H9 (cell line): ENCODE measurements around the gene NEURL1. TPM values are rescaled to one million over a fixed set of nuclear protein-coding genes. Genes with fewer than 3 reads are reported as not detected.

Experiments used
- DNase-seq: peaks from one replicate; pipeline ENCODE4 v3.0.0-alpha.2; 2017
- H2AFZ ChIP-seq: one replicate; pipeline ENCODE4 v1.6.1; 2013; ENCODE audit warnings: mild to moderate bottlenecking, low read length, control low read depth, moderate library complexity
- H2AK5ac ChIP-seq: 2 replicates; pipeline ENCODE4 v1.6.1; 2013; ENCODE audit warnings: low read length, control low read depth, mixed read lengths; ENCODE audit not compliant: insufficient read length
- H2BK120ac ChIP-seq: one replicate; pipeline ENCODE4 v1.6.1; 2013; ENCODE audit warnings: low read depth, mild to moderate bottlenecking, low read length, control low read depth, inconsistent platforms; ENCODE audit not compliant: poor library complexity, severe bottlenecking
- H2BK12ac ChIP-seq: 2 replicates; pipeline ENCODE4 v1.6.1; 2013; ENCODE audit warnings: low read length, control low read depth, mixed read lengths, low read depth; ENCODE audit not compliant: insufficient read length
- H2BK15ac ChIP-seq: 2 replicates; pipeline ENCODE4 v1.6.1; 2013; ENCODE audit warnings: low read depth, low read length, control low read depth
- H2BK20ac ChIP-seq: one replicate; pipeline ENCODE4 v1.6.1; 2013; ENCODE audit warnings: low read depth, mild to moderate bottlenecking, low read length, control low read depth, inconsistent platforms; ENCODE audit not compliant: poor library complexity, severe bottlenecking
- H2BK5ac ChIP-seq: 2 replicates; pipeline ENCODE4 v1.6.1; 2013; ENCODE audit warnings: low read length, control low read depth, mixed read lengths; ENCODE audit not compliant: insufficient read length
- H3K14ac ChIP-seq: 2 replicates; pipeline ENCODE4 v1.6.1; 2013; ENCODE audit warnings: low read length, control low read depth; ENCODE audit not compliant: insufficient read depth
- H3K18ac ChIP-seq: 2 replicates; pipeline ENCODE4 v1.6.1; 2013; ENCODE audit warnings: low read depth, mild to moderate bottlenecking, mixed read lengths, low read length, control low read depth; ENCODE audit not compliant: insufficient read length
- H3K23ac ChIP-seq: 2 replicates; pipeline ENCODE4 v1.6.1; 2013; ENCODE audit warnings: low read length, control low read depth, mixed read lengths, low read depth; ENCODE audit not compliant: insufficient read length
- H3K23me2 ChIP-seq: 2 replicates; pipeline ENCODE4 v1.6.1; 2013; ENCODE audit warnings: low read depth, mild to moderate bottlenecking, mixed read lengths, low read length, control low read depth; ENCODE audit not compliant: insufficient read length, poor library complexity, severe bottlenecking
- H3K27ac ChIP-seq: 2 replicates; pipeline ENCODE4 v1.5.1; 2013; ENCODE audit warnings: low read length, control low read depth, mixed read lengths, low read depth; ENCODE audit not compliant: insufficient read length
- H3K27me3 ChIP-seq: 2 replicates; pipeline ENCODE4 v1.6.1; 2013; ENCODE audit warnings: low read length, control low read depth, inconsistent platforms; ENCODE audit not compliant: insufficient read depth
- H3K4ac ChIP-seq: 2 replicates; pipeline ENCODE4 v1.6.1; 2013; ENCODE audit warnings: low read depth, mild to moderate bottlenecking, control low read depth, inconsistent platforms, low read length, moderate library complexity
- H3K4me1 ChIP-seq: 2 replicates; pipeline ENCODE4 v1.6.1; 2013; ENCODE audit warnings: low read length, control low read depth, inconsistent platforms; ENCODE audit not compliant: insufficient read depth
- H3K4me2 ChIP-seq: 2 replicates; pipeline ENCODE4 v1.6.1; 2013; ENCODE audit warnings: low read length, control low read depth, mixed read lengths; ENCODE audit not compliant: insufficient read length, insufficient read depth
- H3K56ac ChIP-seq: 2 replicates; pipeline ENCODE4 v1.6.1; 2013; ENCODE audit warnings: low read depth, mild to moderate bottlenecking, mixed read lengths, low read length, control low read depth; ENCODE audit not compliant: insufficient read length
- H3K79me1 ChIP-seq: 2 replicates; pipeline ENCODE4 v1.6.1; 2013; ENCODE audit warnings: low read depth, mild to moderate bottlenecking, moderate library complexity, low read length, control low read depth, inconsistent platforms; ENCODE audit not compliant: insufficient read depth, poor library complexity, severe bottlenecking
- H3K79me2 ChIP-seq: 2 replicates; pipeline ENCODE4 v1.6.1; 2013; ENCODE audit warnings: low read length, control low read depth, inconsistent platforms; ENCODE audit not compliant: insufficient read depth
- H3K9ac ChIP-seq: 2 replicates; pipeline ENCODE4 v1.6.1; 2013; ENCODE audit warnings: low read length, control low read depth, mixed read lengths; ENCODE audit not compliant: insufficient read length; ENCODE audit errors: extremely low read depth
- H3K9me3 ChIP-seq: one replicate; pipeline ENCODE4 v1.6.1; 2013; ENCODE audit warnings: low read depth, low read length, inconsistent platforms; ENCODE audit not compliant: control insufficient read depth
- H3T11ph ChIP-seq: one replicate; pipeline ENCODE4 v1.6.1; 2013; ENCODE audit warnings: mild to moderate bottlenecking, low read length, control low read depth, inconsistent platforms
- H4K20me1 ChIP-seq: one replicate; pipeline ENCODE4 v1.6.1; 2013; ENCODE audit not compliant: control insufficient read depth, insufficient read length, insufficient read depth
- H4K5ac ChIP-seq: 2 replicates; pipeline ENCODE4 v1.6.1; 2013; ENCODE audit warnings: low read depth, mild to moderate bottlenecking, mixed read lengths, low read length, control low read depth; ENCODE audit not compliant: insufficient read length
- H4K8ac ChIP-seq: replicated peaks from 2 replicates; pipeline ENCODE4 v1.6.1; 2013; ENCODE audit warnings: low read length, control low read depth, mixed read lengths, low read depth; ENCODE audit not compliant: insufficient read length
- H4K91ac ChIP-seq: 2 replicates; pipeline ENCODE4 v1.6.1; 2013; ENCODE audit warnings: low read depth, mild to moderate bottlenecking, moderate library complexity, mixed read lengths, low read length, control low read depth; ENCODE audit not compliant: insufficient read length
- H3K27ac Mint-ChIP-seq, 3 experiments: 2 replicates in 2 of 3; 3 replicates in 1 of 3; pipeline ENCODE4 v1.8.0; 2020 to 2021; ENCODE audit warnings: mixed read lengths in 3 of 3, mild to moderate bottlenecking in 1 of 3, moderate library complexity in 1 of 3
- H3K27me3 Mint-ChIP-seq: 2 replicates; pipeline ENCODE4 v1.8.0; 2021; ENCODE audit warnings: low read depth, mild to moderate bottlenecking, moderate library complexity, mixed read lengths
- H3K36me3 Mint-ChIP-seq, 3 experiments: 2 replicates in 2 of 3; 3 replicates in 1 of 3; pipeline ENCODE4 v1.8.0; 2020 to 2021; ENCODE audit warnings: low read depth in 3 of 3, mixed read lengths in 3 of 3; ENCODE audit not compliant: insufficient read depth in 1 of 3
- H3K4me1 Mint-ChIP-seq, 2 experiments: 2 replicates each; pipeline ENCODE4 v1.8.0; 2020; ENCODE audit warnings: mixed read lengths in 2 of 2
- H3K4me3 Mint-ChIP-seq, 2 experiments: 2 replicates in 1 of 2; 3 replicates in 1 of 2; pipeline ENCODE4 v1.8.0; 2020 to 2021; ENCODE audit warnings: mild to moderate bottlenecking in 2 of 2, mixed read lengths in 2 of 2, moderate library complexity in 1 of 2
- H3K9me3 Mint-ChIP-seq, 2 experiments: 2 replicates in 1 of 2; 3 replicates in 1 of 2; pipeline ENCODE4 v1.8.0; 2020; ENCODE audit warnings: mild to moderate bottlenecking in 2 of 2, mixed read lengths in 2 of 2, moderate library complexity in 1 of 2
- CTCF ChIP-seq: fragments of 200-600 bp; sonication (generic); conservative IDR thresholded peaks from 3 replicates; pipeline ENCODE4 v1.8.0; 2021; ENCODE audit warnings: antibody characterized with exemption, mild to moderate bottlenecking
- WGBS: extraction: QIAGEN DNeasy Blood & Tissue Kit; methylation state at CpG from one replicate; pipeline ENCODE4 v1.1.7; 2013; ENCODE audit warnings: missing lambda C conversion rate, low lambda C conversion rate, mixed read lengths; ENCODE audit not compliant: insufficient read length; ENCODE audit errors: extremely low coverage; 5-methylcytosine and 5-hydroxymethylcytosine counted together
- total RNA-seq: library from RNA; stranded (reverse); gene quantifications from 2 replicates; pipeline ENCODE4 v1.2.1, GENCODE V29; 2021

The NEURL1 gene
- total RNA-seq, 1 experiment from 2014 or later = 1.2 TPM

- no peak overlapping the region for H2BK5ac ChIP-seq
- H3K9me3 ChIP-seq = no peaks in the 10 kb centered on the region
- H3K23ac ChIP-seq = no peak overlapping the region
- Mint-ChIP-seq H3K36me3 (no peaks in the 10 kb centered on the region; a peak in 1 of 7 replicates), H3K9me3 (no peaks in the 10 kb centered on the region; a peak in 2 of 5 replicates), H3K27me3 (peaks cover 48% of the 10 kb centered on the region), H3K4me3 (no peak overlapping the region), H3K4me1 (peaks cover 2 to 11% of the 10 kb centered on the region in 2 experiments; a peak in 2 of 4 replicates), H3K27ac (no peak overlapping the region)
- H3K27ac ChIP-seq = no peak overlapping the region
- no peak overlapping the region for H3K18ac ChIP-seq
- H2BK12ac ChIP-seq = no peak overlapping the region
- no peak overlapping the region for H3K9ac ChIP-seq
- TF ChIP-seq CTCF = no peak
- H3K79me1 ChIP-seq = no peaks in the 10 kb centered on the region
- no peak overlapping the region for H4K8ac ChIP-seq
- H2BK120ac ChIP-seq = no peak overlapping the region
- no peak overlapping the region for H3K14ac ChIP-seq
- no peaks in the 10 kb centered on the region for H4K20me1 ChIP-seq
- WGBS = no CpG with 5 or more reads among the region's 10 CpGs
- no peaks in the 10 kb centered on the region for H3K4me1 ChIP-seq
- no peaks in the 10 kb centered on the region for H3K79me2 ChIP-seq
- H3K27me3 ChIP-seq = peaks cover 2% of the 10 kb centered on the region; the same call in 1 of the 2 replicates
- no peak overlapping the region for H3K4me2 ChIP-seq
- H2BK20ac ChIP-seq = no peak overlapping the region
- H2AK5ac ChIP-seq = no peak overlapping the region
- no peak overlapping the region for H3K56ac ChIP-seq
- H3K23me2 ChIP-seq = no peaks in the 10 kb centered on the region
- H2BK15ac ChIP-seq = no peak overlapping the region
- H2AFZ ChIP-seq = no peak overlapping the region
- no peak for DNase-seq
- H4K5ac ChIP-seq = no peak overlapping the region
- no peak overlapping the region for H4K91ac ChIP-seq
- H3T11ph ChIP-seq = no peak overlapping the region
- H3K4ac ChIP-seq = no peak overlapping the region
Measured at GRCh38 chr10:103557455-103557854, 64.0 kb downstream of the NEURL1 start.
